ENCODE results near the gene RAD9A. TPM values are rescaled to one million over a fixed set of nuclear protein-coding genes. Genes with fewer than 3 reads are reported as not detected.

RAD9A gene
- total and polyA plus RNA-seq, 9 of the 15 experiments (the other 6 are each of a cell fraction or from before 2014, with no cell fraction given) = 1.4 to 41.2 (median 16.1) TPM

DNA sequence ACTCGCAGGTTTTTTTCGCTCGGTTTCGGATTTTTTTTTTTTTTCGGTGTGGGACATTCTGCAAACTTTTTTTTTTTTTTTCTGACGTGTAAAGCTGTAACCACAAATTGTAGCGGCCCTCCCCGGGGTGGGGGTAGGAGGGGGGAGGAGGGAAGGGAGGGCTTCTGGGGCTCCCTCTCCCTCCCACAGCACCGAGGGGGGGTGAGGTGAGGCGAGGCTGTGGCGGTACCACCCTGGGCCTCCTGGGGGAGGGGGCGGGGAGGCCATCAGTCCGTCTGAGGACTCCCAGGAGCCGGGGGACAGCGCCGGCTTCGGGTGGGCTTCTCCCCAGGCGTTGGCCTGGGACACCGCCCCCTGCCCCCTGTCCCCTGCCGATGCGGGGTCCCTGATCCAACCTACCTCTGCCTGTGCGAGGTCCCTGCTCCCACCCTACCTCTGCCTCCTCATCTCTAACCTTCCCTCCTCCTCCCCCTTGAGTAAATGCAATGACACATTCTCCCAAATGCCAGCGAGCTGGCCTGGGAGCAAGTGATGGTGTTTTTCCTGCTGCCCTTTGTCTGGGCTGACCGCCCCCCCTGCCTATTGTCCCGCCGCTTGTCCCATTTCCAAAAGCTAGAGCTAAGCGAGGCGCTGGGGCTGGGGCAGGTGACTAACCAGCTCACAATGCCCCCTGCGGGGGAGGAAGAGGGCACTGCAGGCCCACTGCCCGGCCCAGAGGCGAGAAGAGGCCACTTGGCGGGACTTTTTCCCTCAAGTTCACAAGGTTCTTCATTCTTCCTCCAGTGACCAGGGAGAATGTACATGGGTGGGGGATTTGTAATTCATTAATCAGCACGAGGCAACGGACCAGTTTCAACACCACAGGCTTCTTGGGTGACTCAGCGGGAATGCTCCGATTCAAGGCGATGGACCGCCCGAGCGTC, 17.9 kb upstream of the RAD9A start (continued):
- TF ChIP-seq, protein P1, sequence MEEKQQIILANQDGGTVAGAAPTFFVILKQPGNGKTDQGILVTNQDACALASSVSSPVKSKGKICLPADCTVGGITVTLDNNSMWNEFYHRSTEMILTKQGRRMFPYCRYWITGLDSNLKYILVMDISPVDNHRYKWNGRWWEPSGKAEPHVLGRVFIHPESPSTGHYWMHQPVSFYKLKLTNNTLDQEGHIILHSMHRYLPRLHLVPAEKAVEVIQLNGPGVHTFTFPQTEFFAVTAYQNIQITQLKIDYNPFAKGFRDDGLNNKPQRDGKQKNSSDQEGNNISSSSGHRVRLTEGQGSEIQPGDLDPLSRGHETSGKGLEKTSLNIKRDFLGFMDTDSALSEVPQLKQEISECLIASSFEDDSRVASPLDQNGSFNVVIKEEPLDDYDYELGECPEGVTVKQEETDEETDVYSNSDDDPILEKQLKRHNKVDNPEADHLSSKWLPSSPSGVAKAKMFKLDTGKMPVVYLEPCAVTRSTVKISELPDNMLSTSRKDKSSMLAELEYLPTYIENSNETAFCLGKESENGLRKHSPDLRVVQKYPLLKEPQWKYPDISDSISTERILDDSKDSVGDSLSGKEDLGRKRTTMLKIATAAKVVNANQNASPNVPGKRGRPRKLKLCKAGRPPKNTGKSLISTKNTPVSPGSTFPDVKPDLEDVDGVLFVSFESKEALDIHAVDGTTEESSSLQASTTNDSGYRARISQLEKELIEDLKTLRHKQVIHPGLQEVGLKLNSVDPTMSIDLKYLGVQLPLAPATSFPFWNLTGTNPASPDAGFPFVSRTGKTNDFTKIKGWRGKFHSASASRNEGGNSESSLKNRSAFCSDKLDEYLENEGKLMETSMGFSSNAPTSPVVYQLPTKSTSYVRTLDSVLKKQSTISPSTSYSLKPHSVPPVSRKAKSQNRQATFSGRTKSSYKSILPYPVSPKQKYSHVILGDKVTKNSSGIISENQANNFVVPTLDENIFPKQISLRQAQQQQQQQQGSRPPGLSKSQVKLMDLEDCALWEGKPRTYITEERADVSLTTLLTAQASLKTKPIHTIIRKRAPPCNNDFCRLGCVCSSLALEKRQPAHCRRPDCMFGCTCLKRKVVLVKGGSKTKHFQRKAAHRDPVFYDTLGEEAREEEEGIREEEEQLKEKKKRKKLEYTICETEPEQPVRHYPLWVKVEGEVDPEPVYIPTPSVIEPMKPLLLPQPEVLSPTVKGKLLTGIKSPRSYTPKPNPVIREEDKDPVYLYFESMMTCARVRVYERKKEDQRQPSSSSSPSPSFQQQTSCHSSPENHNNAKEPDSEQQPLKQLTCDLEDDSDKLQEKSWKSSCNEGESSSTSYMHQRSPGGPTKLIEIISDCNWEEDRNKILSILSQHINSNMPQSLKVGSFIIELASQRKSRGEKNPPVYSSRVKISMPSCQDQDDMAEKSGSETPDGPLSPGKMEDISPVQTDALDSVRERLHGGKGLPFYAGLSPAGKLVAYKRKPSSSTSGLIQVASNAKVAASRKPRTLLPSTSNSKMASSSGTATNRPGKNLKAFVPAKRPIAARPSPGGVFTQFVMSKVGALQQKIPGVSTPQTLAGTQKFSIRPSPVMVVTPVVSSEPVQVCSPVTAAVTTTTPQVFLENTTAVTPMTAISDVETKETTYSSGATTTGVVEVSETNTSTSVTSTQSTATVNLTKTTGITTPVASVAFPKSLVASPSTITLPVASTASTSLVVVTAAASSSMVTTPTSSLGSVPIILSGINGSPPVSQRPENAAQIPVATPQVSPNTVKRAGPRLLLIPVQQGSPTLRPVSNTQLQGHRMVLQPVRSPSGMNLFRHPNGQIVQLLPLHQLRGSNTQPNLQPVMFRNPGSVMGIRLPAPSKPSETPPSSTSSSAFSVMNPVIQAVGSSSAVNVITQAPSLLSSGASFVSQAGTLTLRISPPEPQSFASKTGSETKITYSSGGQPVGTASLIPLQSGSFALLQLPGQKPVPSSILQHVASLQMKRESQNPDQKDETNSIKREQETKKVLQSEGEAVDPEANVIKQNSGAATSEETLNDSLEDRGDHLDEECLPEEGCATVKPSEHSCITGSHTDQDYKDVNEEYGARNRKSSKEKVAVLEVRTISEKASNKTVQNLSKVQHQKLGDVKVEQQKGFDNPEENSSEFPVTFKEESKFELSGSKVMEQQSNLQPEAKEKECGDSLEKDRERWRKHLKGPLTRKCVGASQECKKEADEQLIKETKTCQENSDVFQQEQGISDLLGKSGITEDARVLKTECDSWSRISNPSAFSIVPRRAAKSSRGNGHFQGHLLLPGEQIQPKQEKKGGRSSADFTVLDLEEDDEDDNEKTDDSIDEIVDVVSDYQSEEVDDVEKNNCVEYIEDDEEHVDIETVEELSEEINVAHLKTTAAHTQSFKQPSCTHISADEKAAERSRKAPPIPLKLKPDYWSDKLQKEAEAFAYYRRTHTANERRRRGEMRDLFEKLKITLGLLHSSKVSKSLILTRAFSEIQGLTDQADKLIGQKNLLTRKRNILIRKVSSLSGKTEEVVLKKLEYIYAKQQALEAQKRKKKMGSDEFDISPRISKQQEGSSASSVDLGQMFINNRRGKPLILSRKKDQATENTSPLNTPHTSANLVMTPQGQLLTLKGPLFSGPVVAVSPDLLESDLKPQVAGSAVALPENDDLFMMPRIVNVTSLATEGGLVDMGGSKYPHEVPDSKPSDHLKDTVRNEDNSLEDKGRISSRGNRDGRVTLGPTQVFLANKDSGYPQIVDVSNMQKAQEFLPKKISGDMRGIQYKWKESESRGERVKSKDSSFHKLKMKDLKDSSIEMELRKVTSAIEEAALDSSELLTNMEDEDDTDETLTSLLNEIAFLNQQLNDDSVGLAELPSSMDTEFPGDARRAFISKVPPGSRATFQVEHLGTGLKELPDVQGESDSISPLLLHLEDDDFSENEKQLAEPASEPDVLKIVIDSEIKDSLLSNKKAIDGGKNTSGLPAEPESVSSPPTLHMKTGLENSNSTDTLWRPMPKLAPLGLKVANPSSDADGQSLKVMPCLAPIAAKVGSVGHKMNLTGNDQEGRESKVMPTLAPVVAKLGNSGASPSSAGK (IDR thresholded peaks at IDR 0.05) = peak; percentile 91
- TF ChIP-seq BHLHE40 (IDR thresholded peaks at IDR 0.05; ENCODE audit: low read length) = no peak; the same call in 1 of the 2 replicates
- TF ChIP-seq, protein P2, sequence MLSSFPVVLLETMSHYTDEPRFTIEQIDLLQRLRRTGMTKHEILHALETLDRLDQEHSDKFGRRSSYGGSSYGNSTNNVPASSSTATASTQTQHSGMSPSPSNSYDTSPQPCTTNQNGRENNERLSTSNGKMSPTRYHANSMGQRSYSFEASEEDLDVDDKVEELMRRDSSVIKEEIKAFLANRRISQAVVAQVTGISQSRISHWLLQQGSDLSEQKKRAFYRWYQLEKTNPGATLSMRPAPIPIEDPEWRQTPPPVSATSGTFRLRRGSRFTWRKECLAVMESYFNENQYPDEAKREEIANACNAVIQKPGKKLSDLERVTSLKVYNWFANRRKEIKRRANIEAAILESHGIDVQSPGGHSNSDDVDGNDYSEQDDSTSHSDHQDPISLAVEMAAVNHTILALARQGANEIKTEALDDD (IDR thresholded peaks at IDR 0.05) = peak; percentile 85
- no peak for TF ChIP-seq STAT5A (IDR thresholded peaks at IDR 0.05; ENCODE audit: borderline replicate concordance, low read length)
- no peak for TF ChIP-seq ZNF445 (CRISPR knock-in tag; IDR thresholded peaks at IDR 0.05; ENCODE audit: low read depth)
- TF ChIP-seq, protein P3, sequence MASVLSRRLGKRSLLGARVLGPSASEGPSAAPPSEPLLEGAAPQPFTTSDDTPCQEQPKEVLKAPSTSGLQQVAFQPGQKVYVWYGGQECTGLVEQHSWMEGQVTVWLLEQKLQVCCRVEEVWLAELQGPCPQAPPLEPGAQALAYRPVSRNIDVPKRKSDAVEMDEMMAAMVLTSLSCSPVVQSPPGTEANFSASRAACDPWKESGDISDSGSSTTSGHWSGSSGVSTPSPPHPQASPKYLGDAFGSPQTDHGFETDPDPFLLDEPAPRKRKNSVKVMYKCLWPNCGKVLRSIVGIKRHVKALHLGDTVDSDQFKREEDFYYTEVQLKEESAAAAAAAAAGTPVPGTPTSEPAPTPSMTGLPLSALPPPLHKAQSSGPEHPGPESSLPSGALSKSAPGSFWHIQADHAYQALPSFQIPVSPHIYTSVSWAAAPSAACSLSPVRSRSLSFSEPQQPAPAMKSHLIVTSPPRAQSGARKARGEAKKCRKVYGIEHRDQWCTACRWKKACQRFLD (CRISPR knock-in tag; IDR thresholded peaks at IDR 0.05) = no peak; the same call in none of the 2 replicates
- no peak for TF ChIP-seq ETV5 (CRISPR knock-in tag; IDR thresholded peaks at IDR 0.05; ENCODE audit: low read depth)
- TF ChIP-seq CBFA2T2 (conservative IDR thresholded peaks at IDR 0.05) = no peak
- no peak for TF ChIP-seq FOXJ2 (tag; IDR thresholded peaks at IDR 0.05)
- TF ChIP-seq CHD2 (IDR thresholded peaks at IDR 0.05; ENCODE audit: low read depth, low read length) = no peak
- no peak for TF ChIP-seq CREBBP (IDR thresholded peaks at IDR 0.05; ENCODE audit: low read depth, low read length)
- no peak for TF ChIP-seq STAG1 (CRISPR knock-in tag; IDR thresholded peaks at IDR 0.05; ENCODE audit: borderline replicate concordance)
- TF ChIP-seq NR3C1 (CRISPR knock-in tag; IDR thresholded peaks at IDR 0.05) = no peak
- TF ChIP-seq MTF1 (CRISPR knock-in tag; IDR thresholded peaks at IDR 0.05; ENCODE audit: borderline replicate concordance) = no peak
